ENCODE data around the gene AVEN.

The AVEN gene

DNA sequence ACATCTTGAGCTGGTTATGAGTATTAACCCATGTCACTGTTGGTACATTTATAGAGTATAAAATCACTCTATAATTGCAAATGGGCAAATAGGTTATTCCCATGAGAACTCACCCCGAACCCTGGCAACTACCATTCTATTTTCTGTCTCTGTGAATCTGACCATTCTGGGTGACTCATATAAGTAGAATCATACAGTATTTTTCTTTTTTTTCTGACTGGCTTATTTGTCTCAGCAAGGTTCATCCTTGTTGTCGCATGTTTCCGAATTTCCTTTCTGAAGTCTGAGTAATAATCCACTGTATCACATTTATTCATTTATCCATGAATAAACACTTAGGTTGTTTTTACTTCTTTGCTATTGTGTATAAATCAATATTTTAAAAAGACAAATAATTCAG lies 130.6 kb downstream of the AVEN start:
- no peak for DNase-seq

DNA sequence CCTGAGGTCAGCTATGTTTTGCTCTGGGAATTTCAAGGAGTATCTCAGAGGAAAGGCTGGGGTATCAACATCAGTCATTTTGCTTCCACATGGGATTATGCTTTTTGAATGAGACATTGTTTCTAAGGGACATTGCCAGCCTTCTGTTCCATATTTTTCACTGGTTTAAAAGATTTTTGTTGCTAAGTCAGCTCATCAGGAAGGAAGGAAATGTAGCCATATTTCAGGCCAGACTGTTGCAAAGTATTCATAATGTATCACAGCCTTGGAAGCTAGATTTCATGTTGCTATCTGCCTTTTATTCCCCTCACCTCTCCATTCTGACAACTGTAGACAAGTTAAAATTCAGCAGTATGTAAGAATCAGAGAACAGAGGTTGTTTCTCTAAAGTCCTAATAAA lies 131.7 kb downstream of the AVEN start:
- DNase-seq: no peak

DNA sequence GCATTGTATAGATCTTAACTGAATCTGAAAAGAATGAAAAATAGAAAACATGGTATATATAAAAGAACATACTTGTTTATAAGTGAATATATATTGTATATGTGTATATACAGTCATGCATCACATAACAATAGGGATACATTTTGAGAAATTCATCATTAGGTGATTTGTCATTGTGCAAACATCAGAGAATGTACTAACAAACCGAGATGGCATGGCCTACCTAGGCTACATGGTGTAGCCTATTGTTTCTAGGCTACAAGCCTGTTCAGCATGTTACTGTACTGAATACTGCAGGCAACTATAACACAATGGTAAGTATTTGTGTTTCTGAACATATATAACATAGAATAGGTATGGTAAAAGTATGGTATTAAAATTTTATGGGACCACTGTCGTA lies 135.3 kb downstream of the AVEN start:
- DNase-seq: no peak

DNA sequence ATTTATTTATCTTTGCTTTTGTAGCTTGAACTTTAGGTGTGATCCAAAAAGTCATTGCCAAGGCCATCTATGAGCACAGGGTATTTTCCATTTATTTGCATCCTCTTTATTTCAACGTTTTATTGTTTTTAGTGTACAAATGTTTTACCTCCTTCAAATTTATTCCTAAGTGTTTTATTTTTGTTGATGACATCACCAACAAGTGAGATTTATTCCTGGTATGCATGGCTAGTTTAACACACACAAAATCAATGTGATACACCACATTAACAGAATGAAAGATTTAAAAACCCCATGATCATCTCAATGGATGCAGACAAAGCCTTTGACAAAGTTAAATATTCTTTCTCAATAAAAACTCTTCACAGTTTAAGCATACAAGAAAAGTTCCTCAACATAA lies 137.0 kb downstream of the AVEN start:
- no peak for DNase-seq

DNA sequence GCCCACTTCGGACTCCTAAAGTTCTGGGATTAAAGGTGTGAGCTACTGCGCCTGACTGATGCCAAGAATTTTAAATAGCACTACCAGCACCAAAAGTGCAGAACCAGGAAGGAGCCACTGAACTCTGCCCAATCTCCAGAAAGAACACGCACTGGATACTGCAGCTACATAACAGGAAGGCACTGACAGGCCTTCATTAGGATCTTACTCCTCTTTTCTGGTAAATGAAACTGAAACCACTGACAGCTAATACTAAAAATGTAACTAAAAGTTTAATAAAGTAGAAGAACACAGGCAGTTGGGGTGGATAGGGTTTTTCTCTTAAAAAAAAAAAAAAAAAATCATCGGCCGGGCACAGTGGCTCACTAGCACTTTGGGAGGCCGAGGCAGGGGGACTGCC lies 144.8 kb downstream of the AVEN start:
- DNase-seq: no peak

DNA sequence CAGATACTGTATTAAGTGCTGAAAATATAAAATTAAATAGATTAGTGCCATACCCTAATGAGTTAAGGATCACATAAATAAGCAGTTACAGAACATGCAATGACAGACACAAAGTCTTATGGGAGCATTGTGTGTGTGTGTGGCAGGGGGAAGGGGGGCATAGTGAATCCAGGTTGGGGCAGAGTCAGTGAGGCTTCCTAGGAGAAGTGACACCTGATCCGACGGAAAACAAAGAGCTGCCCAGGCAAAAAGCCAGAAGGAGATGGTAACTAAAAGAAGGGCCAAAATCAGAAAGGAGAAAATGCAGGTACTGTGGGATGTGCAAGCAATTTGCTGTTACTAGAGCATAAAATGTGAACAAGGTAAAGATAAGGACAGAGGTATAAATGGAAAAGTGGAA lies 150.8 kb downstream of the AVEN start:
- DNase-seq: no peak

DNA sequence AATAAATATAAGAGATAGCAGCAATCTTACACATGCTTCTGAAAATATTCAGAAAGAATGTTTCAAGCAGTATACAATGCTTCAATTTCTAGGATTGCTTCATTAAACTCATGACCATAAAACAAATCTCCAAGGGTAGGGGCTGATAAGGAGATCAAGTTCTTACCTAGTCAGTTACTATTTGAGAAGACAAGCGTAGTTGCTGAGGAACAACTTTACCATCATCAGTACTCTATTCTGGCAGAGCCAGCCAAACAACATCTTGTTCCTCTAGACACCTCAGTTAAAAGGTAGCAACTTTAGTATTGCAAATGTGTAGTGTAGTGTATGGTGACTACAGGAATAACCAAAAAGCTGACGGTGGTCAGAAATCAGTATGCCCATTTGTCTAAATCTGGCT lies 156.1 kb downstream of the AVEN start:
- DNase-seq: no peak

DNA sequence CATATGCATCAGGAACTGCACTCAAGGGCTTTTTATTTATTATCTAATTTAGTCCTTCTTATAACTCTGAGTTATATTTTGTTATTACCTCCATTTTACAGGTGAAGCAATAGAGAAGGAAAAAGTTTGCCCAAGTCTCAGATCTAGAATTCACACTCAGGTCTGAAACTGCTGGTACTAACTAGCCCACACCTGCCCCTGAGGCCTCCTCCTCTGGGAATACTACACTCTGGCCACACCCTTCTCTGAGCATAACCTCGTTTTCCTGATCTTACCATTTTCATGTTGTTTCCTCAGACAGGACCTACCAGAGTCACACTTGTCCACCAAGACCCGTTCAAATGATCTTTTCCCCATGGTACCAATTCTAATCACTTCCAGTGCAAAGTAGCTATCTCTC lies 164.8 kb downstream of the AVEN start:
- DNase-seq: no peak

DNA sequence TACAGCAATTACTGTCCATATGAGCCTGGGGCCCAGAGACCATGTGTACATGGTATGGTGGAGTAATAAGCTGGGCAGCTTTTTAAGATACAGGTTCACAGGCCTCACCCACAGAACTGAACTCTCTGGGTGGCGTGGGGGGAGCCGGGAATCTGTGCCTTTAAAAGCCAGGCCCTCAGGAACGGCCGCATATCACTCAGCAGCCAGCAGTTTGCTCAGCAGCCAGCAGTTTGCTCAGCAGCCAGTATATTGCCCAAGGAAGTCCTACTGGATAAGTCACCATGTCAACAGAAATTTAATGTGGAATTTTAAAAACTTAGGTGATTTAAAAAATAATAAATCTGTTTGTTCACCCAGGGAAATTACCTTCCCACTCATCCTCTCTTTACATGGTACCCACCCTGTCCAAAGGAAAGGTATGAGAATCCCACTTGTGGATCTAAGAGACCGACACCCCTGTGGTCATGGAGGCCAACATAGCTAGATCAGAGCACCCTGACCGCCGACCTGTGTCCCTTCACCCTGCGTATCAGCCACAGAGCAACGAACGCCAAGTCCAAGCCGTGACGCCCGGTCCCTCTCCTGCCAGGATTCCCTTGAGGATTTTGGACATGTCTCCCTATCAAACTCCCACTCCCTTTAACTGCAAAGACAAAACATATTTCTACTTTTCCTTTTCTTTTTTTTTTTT lies 166.4 kb downstream of the AVEN start:
- DNase-seq: no peak

DNA sequence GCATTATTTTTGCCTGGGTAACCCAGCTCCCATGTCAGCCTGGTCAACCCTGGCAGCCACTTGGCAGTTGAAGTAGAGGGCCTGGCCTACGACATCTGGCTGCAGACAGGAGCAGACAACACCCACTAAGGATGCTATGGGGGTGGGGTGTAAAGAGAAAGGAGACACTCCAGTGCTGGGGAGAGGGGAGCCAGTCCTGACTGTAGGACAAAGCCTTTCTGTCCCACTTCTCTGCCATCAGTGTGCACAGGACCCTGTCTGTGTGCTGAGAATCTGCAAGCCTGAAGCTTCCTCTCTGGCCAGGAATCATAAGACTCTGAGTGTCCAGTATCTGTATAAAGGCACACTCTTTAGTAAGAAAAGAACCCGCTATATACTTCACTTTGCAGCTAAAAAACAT lies 167.0 kb downstream of the AVEN start:
- no peak for DNase-seq

DNA sequence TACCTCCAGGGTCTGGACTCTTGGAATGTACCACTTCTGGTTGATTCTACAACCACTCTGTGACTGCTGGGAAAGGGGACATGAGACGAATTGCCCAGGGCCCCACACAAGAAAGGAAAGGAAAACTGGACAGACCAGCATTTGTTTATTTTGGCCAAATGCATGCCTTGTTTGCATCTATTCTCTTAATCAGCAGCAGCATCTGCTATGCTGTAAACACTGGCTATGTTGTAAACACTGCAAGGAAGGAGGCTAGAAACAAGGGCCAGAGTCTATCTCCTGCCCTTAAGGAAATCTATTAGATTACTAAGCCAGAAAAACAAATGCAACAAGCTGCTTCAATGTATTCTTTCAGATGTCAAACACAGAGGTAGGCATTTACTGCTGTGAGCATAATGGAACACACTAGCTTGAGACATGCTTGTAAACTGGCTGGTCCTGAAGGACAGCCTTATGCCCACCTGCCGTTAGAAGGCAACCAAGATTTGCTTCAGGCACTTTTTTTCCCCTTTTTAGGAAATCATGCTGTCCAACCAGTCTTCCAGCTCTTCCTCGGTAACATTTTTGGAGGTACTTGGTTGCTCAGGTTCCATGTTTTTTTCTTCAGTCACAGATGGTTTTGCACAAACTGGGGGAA lies 172.8 kb downstream of the AVEN start:
- no peak for DNase-seq

DNA sequence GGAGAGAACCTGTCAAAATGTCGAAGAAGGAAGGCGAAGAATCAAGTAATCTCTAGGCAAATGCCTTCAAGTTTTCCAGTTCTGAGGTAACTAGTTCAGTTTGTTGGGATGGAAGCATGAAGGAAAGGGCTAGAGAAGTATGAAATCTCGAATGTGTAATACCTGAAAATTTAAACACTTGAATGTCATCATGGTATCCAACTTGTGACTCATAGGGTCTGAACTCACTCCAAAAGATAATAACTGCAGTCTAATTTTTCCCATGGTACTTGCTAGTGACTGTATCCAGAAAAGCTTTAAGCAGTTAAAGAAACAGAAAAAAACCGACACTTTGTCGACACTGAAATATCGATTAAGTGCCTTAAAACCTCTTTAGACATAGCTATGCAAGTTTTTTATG lies 173.6 kb downstream of the AVEN start:
- DNase-seq: no peak

DNA sequence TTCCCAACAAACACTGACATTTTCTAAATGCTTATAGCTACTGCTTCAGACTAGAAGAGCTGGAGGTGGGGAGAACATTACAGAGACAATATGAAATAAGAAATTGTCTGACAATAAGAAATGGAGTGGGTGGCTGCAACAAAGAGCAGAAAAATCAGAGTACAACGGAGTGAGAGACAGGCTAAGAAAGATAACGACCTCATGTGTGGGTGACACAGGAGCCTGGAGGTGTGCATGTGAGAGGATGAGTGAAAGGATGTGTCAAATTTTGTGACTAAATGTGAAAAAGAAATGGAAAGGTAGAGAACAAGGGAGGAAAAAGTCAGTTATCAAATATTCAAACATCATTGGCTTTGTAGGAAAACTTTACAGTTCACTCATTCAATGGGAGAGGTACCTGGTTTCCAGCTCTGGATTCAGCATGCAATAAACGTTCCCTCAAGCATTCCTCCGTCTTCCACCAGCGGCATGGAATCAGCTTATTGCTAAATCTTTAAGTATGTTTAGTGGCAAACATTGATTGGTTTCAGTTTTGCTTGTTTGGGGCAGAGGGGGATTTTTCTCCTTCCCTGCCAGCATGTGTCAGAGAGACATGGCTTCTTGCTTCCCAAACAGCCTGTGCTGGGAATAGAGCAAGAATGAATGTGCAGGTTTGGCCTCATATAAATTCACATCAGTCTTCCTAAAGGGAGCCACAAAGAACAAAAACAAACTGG lies 174.5 kb downstream of the AVEN start:
- DNase-seq: no peak

DNA sequence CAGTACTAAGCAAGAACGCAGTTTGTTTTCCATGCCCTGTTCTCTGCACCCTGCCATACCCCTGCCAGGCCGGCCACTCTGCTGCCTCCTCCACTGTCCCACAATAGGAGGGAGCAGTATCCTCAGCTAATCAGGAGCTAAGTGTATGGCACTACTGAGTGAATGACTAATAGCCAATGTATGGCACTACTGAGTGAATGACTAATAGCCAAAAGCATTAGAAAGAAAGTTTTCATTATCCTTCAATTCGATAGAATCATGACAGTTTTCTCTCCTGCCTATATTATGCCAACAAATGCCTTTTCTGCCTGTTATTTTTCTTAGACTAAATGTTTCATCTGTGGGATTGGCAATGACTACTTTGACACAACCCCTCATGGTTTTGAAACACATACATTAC lies 178.2 kb downstream of the AVEN start:
- no peak for DNase-seq

DNA sequence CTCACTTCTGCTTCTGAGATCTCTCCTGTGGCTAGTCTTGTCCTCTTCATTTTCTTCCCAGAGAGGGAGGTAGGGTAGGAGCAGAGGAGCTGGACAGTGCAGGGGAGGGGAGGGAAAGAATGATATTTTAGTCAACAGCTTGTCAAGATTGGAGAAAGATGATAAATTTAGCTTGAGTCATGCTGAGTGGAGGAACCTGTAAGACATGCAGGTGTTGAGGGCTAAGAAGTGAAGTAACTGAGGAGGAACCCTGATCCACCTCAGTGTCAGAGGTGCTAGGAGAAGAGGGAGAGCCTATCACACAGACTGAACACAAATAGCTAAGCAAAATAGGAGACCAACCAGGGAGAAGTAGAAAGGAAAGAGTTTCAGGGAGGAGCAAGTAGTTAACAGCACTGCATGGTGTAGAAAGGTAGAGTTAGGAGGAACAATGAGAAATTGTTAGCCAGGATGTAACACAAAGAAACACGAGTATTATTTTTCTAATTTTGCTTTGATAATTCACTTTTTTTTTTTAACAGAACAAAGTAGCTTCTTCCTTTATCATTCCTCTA lies 178.9 kb downstream of the AVEN start:
- no peak for DNase-seq

DNA sequence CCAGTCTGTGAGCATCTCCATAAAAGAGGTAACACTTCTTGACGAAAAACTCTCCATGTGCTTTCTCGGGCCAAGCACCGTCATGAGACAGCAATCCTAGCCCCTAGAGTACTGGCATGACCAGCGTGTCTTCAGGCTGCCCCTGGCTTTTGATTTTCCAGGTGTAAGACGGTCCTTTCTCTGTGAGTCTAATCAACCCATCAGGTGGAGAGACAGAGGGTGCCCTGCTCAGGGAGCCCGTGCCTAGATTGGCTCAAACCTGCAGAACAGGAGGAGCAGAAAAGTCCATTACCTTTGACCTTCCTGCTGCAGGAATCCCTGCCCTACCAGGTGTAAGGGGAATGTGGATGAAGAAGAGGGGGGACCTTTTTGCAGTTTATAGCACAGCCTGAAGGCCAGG lies 180.2 kb downstream of the AVEN start:
- no peak for DNase-seq

DNA sequence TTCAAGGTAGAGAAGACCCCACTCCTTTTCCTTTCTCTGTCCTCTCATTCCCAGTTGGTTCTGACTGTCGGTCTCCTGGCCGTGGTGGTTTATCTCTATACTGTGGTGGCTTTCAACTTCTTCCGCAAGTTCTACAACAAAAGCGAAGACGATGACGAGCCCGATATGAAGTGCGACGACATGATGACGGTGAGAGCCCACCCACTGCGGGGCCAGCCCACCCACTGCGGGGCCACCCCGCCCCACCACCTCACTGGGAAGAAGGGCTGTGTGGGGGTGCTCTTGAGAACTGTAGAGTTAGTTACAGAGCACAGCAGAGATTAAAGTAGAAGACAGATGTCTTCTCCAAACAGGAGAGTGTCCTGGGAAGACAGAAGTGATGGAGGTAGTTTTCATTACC lies 181.3 kb downstream of the AVEN start:
- no peak for DNase-seq

DNA sequence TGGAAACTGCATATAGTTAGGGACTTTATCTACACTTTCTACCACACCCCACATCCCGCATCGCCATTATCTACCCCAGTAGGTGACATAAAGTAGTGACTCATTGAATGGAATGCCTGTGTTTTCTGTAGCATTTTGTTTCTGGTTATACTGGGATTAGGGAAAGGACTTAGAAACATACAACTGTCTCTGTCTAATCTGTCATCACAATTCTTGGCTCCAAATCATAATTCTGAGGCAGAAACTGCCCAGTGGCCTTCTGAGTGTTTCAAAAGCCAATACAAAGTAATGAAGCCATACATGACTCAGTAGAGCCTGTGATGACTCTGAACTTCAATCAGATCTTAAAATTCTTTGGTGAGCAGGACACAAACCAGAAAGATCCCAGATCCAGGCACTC lies 186.4 kb downstream of the AVEN start:
- no peak for DNase-seq

DNA sequence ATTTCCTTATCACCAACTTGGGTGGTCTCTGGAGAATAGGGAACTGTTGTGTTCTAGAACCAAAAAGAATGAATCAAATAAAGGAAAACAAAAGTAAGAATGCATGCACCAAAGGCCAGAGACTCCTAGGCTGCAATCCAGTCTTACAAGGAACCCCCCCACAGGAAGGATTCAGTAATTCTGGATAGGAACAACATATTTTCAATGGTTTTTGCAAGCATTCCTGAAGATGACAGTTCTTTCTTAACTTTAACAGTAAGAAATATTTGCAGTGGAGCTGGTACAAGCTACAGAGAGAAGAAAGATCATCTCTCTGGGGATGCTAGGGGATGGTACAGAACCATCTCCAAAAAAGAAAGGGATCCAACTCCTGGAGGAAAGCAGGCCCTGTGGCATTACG lies 186.9 kb downstream of the AVEN start:
- no peak for DNase-seq

DNA sequence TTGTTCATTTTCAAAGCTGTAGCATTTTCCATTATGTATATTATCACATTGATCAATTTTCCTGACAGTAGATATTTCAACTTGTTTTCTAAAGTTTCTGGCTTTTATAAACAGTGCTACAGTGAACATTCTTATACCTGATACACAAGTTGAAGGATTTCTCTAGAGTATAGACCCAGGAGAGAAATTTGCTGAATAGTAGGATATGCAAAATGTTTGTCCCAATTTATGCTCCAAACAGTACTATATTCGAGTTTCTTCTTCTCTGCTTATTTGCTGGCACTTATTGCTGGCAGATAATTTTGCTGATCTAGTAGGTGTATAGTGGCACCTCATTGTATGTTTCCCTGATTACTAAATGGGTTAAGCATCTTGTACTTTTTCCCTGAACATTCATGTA lies 187.9 kb downstream of the AVEN start:
- no peak for DNase-seq

DNA sequence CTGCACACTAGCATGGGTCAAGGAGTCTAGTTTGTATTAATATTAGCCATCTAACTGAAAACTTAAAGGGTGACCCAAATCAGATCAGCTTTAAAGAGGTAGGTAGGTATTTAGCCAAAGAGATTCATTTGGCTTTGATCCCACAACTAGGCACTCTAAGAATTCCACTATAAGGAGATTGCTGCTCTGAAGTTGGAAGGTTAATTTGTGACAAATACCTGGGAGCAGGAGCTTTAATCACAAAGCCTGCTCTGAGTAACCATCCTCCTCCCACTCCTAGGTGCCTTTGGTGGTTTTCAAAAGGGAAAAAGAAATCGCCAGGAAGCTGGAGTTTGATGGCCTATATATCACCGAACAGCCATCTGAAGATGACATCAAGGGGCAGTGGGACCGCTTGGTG lies 191.0 kb downstream of the AVEN start:
- DNase-seq: no peak

DNA sequence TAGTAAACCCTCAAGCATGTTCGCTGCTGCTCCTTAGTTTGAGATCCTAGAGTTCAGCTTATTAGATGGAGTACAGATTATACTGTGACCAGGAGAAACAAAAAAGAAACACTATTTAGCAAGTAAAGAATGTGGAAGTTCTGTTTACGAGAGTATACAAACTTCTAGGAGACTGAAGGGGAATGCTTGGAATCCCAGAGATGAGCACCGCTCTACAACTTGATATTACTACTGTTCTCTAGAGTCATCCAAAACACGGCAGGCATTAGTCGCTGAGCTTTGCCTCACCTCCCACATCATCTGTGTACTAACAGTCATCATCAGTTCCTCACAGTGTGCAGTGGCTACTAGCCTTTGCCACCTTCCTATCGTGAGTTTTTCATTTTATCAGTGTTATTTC lies 192.1 kb downstream of the AVEN start:
- no peak for DNase-seq

DNA sequence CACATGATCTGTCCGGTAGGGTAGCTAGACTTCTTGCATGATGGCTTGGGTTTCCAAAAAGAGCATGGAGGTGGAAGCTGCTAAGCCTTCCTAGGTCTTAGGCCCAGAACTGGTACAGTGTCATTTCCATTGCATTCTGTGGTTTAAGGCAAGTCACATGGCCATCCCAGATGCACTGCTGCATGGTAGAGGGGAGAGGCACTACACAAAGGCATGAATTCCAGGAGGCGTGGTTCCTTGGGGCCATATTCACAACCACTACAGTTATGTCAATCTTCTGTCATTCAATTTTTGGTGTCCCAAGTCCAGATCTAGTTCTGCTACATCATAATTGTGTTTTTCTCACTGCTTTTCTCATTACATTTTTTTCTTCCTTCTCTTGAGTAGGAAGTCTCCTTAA lies 192.9 kb downstream of the AVEN start:
- no peak for DNase-seq

DNA sequence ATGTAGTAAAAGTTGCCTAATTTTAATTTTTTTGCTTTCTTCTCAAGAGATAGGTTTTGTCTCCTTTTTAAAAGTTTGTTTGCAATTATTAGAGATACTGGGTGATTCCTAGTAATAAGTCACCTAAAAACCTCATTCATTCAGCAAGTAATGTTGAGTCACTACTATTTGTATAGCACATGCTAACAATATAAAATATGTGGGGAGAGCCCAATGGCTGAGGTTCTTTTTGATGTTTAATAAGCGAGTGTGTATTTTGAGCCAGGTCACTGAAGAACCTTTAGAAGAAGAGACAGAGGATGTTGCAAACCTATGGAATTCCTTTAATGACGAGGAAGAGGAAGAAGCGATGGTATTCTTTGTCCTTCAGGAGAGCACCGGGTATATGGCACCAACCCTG lies 194.4 kb downstream of the AVEN start:
- no peak for DNase-seq
